Activated CD8-positive, alpha-beta memory T cell treated with anti-CD3 and anti-CD28 coated beads for 4 hours (primary cell): Measurements from ENCODE around the gene RSL24D1.
"Not testable (repeated sequence)": the region's sequence is repeated elsewhere in the genome, so short reads cannot be mapped to it uniquely, and the experiment has no call there.

Experiments
- DNase-seq, 2 donors: peaks; one replicate each; pipeline ENCODE4 v3.0.0-alpha.2; 2020; ENCODE audit warnings: low read depth in 2 of 2

The RSL24D1 gene

GRCh38 chr15:55204464-55204863 lies 7.7 kb upstream of the RSL24D1 start:
- no peak for DNase-seq

DNA sequence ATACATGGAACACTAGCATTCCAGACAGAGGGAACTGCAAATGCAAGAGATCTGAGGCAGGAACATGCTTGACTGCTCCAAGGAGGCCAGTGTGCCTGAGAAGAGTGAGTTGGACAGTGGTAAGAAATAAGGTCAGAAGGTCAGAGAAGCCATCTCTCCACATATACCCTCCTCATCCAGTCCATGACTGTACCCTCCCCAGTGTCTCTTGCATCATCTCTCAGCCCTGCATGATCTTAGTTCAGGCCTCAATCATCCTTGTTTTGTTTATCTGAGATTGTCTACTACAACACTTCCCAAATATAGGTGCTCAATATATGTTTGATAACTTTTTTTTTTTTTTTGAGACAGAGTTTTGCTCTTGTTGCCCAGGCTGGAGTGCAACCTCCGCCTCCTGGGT lies 5.5 kb upstream of the RSL24D1 start:
- no peak for DNase-seq

DNA sequence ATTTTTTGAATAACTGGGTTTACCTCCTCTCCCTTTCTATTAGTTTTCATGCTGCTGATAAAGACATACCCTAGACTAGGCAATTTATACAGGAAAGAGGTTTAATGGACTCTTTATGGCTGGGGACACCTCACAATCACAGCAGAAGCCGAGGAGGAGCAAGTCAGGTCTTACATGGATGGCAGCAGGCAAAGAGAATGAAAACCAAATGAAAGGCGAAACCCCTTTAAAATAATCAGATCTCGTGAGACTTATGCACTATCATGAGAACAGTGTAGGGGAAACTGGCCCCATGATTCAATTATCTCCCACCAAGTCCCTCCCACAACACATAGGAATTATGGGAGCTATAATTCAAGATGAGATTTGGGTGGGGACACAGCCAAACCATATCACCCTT lies 2.0 kb upstream of the RSL24D1 start:
- no peak for DNase-seq

DNA sequence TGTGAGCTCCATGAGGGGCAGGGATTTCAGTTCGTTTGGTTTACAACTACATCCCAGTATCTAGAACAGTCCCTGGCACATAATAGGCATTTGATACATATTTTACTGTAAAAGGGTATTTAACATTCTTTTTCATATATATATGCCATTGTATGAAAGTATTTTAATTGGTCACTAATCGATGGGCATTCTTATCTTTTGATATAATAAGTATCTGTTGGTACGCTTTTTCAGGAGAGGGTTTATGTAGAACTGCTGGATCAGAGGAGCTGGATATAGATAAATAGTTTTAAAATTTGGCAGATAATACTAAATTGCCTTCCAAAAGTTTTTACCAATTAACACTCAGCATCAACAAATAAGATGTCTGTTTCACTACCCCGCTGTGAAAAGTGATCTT lies 978 bp upstream of the RSL24D1 start:
- no peak for DNase-seq

- no peak for DNase-seq
Measured at GRCh38 chr15:55197362-55197705, 593 bp upstream of the RSL24D1 start.

DNA sequence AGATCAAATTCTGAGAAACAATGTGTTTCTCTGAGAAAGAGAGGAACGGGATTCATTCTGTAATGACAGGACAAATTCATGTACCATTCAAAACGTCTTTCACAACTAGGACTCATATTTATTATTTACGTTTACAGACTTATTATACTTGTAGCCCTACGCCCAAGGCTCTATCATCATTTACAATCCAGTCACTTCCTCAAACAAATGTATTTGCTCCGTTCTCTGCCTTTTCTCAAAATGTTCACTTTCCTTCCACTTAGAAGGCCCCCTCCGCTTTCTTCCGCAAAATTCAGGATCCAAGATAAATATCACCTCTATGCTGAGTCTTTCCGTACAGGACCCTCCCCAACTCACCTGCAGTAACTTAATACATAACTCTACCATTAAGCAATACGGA lies 745 bp downstream of the RSL24D1 start:
- no peak for DNase-seq

DNA sequence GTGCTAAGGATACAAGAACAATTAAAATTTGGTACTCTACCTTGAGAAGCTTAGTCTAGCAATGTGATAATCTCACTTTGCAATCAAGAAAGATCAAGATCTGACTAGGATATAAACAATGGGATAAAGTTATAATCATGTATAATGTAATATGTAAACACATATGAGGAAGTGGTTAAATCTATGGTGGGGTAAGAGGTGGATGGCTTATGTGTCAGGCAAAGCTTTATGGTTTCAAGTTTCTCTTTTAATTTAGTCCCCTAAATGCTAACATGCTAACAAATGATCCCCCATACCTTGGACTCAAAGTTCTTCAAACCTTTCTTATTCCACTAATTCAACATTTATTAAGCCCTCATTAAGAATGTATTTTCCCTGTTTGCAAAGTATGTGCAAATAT lies 2.5 kb downstream of the RSL24D1 start:
- DNase-seq, result no peak

GRCh38 chr15:55186331-55186730 lies 10.4 kb downstream of the RSL24D1 start:
- DNase-seq, result no peak

DNA sequence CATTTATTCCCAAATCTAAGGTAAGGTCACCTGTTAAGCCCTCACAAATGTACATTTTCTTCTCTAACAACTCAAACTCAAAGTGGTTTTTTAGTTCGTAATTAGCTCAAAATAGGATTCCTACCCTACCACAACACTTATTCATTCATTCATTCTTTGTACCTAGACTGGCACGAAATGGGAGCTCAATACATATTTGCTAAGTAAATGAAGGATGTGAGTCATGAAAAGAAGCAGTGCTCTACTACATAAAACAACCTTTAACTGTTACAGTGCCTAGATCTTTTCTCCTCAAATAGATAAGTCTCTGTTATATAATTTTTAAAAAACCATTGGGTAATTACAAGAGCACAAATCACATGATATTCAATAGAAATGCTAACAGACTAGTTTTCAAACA lies 13.1 kb downstream of the RSL24D1 start:
- DNase-seq, result no peak

GRCh38 chr15:55179141-55179540 lies 17.6 kb downstream of the RSL24D1 start:
- DNase-seq, result no peak

- DNase-seq, result no peak
Measured at GRCh38 chr15:55170361-55170760, 26.4 kb downstream of the RSL24D1 start.

DNA sequence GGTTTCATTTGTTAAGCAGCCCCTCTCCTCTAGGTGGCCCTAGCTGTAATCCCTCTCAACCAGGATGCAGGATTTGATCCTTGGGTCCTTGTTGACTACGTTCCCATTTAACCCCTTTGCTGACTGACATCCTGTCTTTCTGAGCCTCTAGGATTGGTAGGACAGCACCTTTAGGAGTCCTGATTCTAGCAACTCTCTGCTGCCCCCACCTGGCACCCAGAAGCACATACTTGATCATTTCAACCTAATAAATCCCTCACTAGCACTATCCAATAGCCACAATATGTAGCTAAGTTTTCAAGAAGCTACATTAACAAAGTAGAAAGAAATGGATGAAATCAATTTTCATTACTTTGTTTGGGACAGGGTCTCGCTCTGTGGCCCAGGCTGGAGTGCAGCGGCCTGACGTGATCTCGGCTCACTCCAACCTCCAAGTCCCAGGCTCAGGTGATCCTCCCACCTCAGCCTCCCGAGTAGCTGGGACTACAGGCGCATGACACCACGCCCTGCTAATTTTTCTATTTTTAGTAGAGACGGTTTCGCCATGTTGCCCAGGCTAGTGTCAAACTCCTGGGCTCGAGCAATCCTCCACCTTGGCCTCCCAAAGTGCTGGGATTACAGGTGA lies 28.3 kb downstream of the RSL24D1 start:
- DNase-seq, result peak; percentile 6 to 18

GRCh38 chr15:55164284-55164683 lies 32.5 kb downstream of the RSL24D1 start:
- no peak for DNase-seq

- DNase-seq, result no peak
Measured at GRCh38 chr15:55151631-55152030, 45.1 kb downstream of the RSL24D1 start.

DNA sequence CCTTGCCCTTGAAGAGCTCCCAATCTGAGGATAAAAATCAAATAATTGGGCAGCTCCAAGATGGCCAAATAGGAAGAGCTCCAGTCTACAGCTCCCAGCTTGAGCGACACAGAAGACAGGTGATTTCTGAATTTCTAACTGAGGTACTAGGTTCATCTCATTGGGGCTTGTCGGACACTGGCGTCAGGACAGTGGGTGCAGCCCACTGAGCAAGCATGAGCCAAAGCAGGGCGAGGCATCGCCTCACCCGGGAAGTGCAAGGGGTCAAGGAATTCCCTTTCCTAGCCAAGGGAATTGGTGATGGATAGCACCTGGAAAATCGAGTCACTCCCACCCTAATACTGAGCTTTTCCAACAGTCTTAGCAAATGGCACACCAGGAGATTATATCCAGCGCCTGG lies 53.6 kb downstream of the RSL24D1 start:
- not testable (repeated sequence) for DNase-seq

DNA sequence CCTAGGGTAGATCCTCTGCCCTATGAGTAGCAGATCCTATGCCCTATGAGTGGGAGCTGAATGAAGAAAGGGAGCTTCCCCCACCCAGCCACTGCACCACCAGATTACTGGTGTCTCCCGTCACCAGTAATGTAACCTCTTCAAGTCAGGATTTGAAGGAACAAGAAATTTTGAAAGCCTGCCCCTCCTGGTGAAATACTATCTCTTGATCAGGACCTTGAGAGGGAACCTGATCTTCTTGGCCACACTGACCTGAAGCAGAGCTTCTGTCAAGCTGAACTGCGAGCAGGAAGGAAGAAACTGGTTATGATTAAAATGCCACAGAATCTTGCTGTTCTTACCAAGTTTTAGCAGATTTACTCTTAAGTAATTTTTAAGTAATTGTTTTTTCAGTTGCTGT lies 62.8 kb downstream of the RSL24D1 start:
- no peak for DNase-seq

- DNase-seq, result no peak
Measured at GRCh38 chr15:55132672-55133071, 64.1 kb downstream of the RSL24D1 start.
